OCI-LY7 (cell line): ENCODE results near the gene ADM5. TPM values are rescaled to one million over a fixed set of nuclear protein-coding genes. Genes with fewer than 3 reads are reported as not detected.
A peak's percentile ranks its signal among the peaks of the same experiment; 100 is the strongest.

Experiments
- BruUV-seq: library from RNA; stranded (reverse); fragments of 400-500 nt; replicated peaks from 2 replicates; lab custom pipeline; 2021; lab: Mats Ljungman, UMichigan
- CTCF ChIA-PET: fragments of 300-600 bp; sonication (Branson Sonifier 250); formaldehyde crosslinking; loops from one replicate; lab custom pipeline; 2022; ENCODE audit warnings: antibody characterized with exemption; ENCODE audit not compliant: unreplicated experiment; lab: Charles Lee
- POLR2A ChIA-PET: fragments of 300-600 bp; sonication (Branson Sonifier 250); formaldehyde crosslinking; loops from one replicate; lab custom pipeline; 2022; ENCODE audit warnings: antibody characterized with exemption; lab: Charles Lee
- DNase-seq: peaks from one replicate; pipeline ENCODE4 v3.0.0-alpha.2; 2015; ENCODE audit warnings: low spot score
- H2AFZ ChIP-seq: fragments of 200-600 bp; sonication (generic), shearing (Covaris generic); 2 replicates; pipeline ENCODE4 v1.6.1; 2014; ENCODE audit warnings: mild to moderate bottlenecking, antibody characterized with exemption, low read length, moderate library complexity
- H3K27ac ChIP-seq: fragments of 200-600 bp; sonication (generic); 2 replicates; pipeline ENCODE4 v1.5.1; 2014; ENCODE audit warnings: mixed run types, low read depth, mild to moderate bottlenecking, moderate library complexity, low read length, inconsistent platforms; ENCODE audit not compliant: poor library complexity, severe bottlenecking
- H3K36me3 ChIP-seq: fragments of 200-600 bp; sonication (generic); 2 replicates; pipeline ENCODE4 v1.6.1; 2014; ENCODE audit warnings: mild to moderate bottlenecking, antibody characterized with exemption, low read length, moderate library complexity, mixed read lengths; ENCODE audit not compliant: insufficient read depth
- H3K4me1 ChIP-seq: fragments of 200-600 bp; sonication (generic); 2 replicates; pipeline ENCODE4 v1.5.1; 2014; ENCODE audit warnings: mild to moderate bottlenecking, low read length; ENCODE audit not compliant: insufficient read depth, poor library complexity, severe bottlenecking
- H3K4me2 ChIP-seq: fragments of 200-600 bp; sonication (generic); 2 replicates; pipeline ENCODE4 v1.6.1; 2014; ENCODE audit warnings: mild to moderate bottlenecking, low read length
- H3K4me3 ChIP-seq: fragments of 200-600 bp; sonication (generic); 2 replicates; pipeline ENCODE4 v1.5.1; 2014; ENCODE audit warnings: mild to moderate bottlenecking, low read depth, low read length; ENCODE audit not compliant: poor library complexity, severe bottlenecking
- H3K79me2 ChIP-seq: fragments of 200-600 bp; sonication (generic); 2 replicates; pipeline ENCODE4 v1.6.1; 2016; ENCODE audit warnings: low read depth, mild to moderate bottlenecking, low read length, moderate library complexity, mixed read lengths; ENCODE audit not compliant: insufficient read depth
- H3K9me2 ChIP-seq: fragments of 200-600 bp; sonication (generic); 2 replicates; pipeline ENCODE4 v1.6.1; 2016; ENCODE audit warnings: mild to moderate bottlenecking, low read length, mixed read lengths; ENCODE audit not compliant: insufficient read depth
- H3K9me3 ChIP-seq: fragments of 200-600 bp; sonication (generic); 2 replicates; pipeline ENCODE4 v1.6.1; 2014; ENCODE audit warnings: mild to moderate bottlenecking, mixed run types, low read length, mixed read lengths
- H4K20me1 ChIP-seq: fragments of 200-600 bp; sonication (generic); 2 replicates; pipeline ENCODE4 v1.6.1; 2014; ENCODE audit warnings: mild to moderate bottlenecking, antibody characterized with exemption, low read length, moderate library complexity, mixed read lengths; ENCODE audit not compliant: insufficient read depth
- CTCF ChIP-seq: fragments of 200-600 bp; sonication (generic); conservative IDR thresholded peaks from 2 replicates; pipeline ENCODE4 v1.5.1; 2014; ENCODE audit warnings: mild to moderate bottlenecking, antibody characterized with exemption, low read length, moderate library complexity, mixed read lengths
- EZH2phosphoT487 ChIP-seq: fragments of 200-600 bp; sonication (generic); IDR thresholded peaks from 2 replicates; pipeline ENCODE4 v1.6.1; 2018; ENCODE audit warnings: low read depth, borderline replicate concordance, mild to moderate bottlenecking, mixed run types, antibody characterized with exemption, low read length, moderate library complexity, mixed read lengths
- intact Hi-C: fragments of 100-400 bp; cut with micrococcal nuclease; formaldehyde crosslinking; loops from one replicate; pipeline ENCODE4 v1.10.0; 2022; ENCODE audit not compliant: unreplicated experiment
- total RNA-seq, 2 experiments: library from RNA; depleted of rRNA in 1 of 2; stranded (reverse); fragments of >200 nt in 1 of 2; shearing (Covaris generic) in 1 of 2; gene quantifications; 2 replicates each; pipeline ENCODE4 v1.2.3, GENCODE V29; 2014 to 2022

ADM5 gene
- total RNA-seq, 2 experiments from 2014 or later = 15.3 to 16.5 TPM

- no peaks in the 10 kb centered on the region for H3K9me2 ChIP-seq
- intact Hi-C loops = no loop called here
- H2AFZ ChIP-seq = no peak overlapping the region
- ChIA-PET POLR2A (no interaction called here), CTCF (no interaction called here)
- TF ChIP-seq EZH2phosphoT487 (no peak), CTCF (no peak)
- peaks cover 3% of the 10 kb centered on the region for H3K4me1 ChIP-seq
- BruUV-seq = no TSS peak
- H3K4me3 ChIP-seq = no peak overlapping the region
- H3K9me3 ChIP-seq = no peaks in the 10 kb centered on the region
- DNase-seq = peak; percentile 31
- H3K4me2 ChIP-seq = no peak overlapping the region
- no peak overlapping the region for H3K27ac ChIP-seq
- H3K79me2 ChIP-seq = no peaks in the 10 kb centered on the region
- H4K20me1 ChIP-seq = no peaks in the 10 kb centered on the region
- H3K36me3 ChIP-seq = no peaks in the 10 kb centered on the region
Measured at GRCh38 chr19:49712397-49712859, 23.0 kb downstream of the ADM5 start.

- ChIA-PET POLR2A (no interaction called here), CTCF (no interaction called here)
- Histone ChIP-seq H3K9me3 (no peaks in the 10 kb centered on the region), H4K20me1 (no peaks in the 10 kb centered on the region), H3K4me2 (no peak overlapping the region), H2AFZ (no peak overlapping the region), H3K4me3 (no peak overlapping the region), H3K79me2 (no peaks in the 10 kb centered on the region), H3K9me2 (no peaks in the 10 kb centered on the region), H3K27ac (no peak overlapping the region), H3K36me3 (no peaks in the 10 kb centered on the region), H3K4me1 (peaks cover 9% of the 10 kb centered on the region)
- DNase-seq = no peak
- intact Hi-C loops = no loop called here
- TF ChIP-seq EZH2phosphoT487 = no peak
- TF ChIP-seq CTCF = no peak
- no TSS peak for BruUV-seq
Measured at GRCh38 chr19:49713236-49713845, 23.9 kb downstream of the ADM5 start.

GRCh38 chr19:49716154-49716553 lies 26.8 kb downstream of the ADM5 start:
- TF ChIP-seq EZH2phosphoT487 = no peak
- TF ChIP-seq CTCF = no peak
- no peaks in the 10 kb centered on the region for H4K20me1 ChIP-seq
- ChIA-PET CTCF (no interaction called here), POLR2A (interaction anchor here (0.8 kb wide), 1 partner anchor 37 kb away, joined by 3 read pairs; no protein-coding TSS in a partner anchor)
- no peaks in the 10 kb centered on the region for H3K9me3 ChIP-seq
- H3K27ac ChIP-seq = no peak overlapping the region
- no peak overlapping the region for H3K4me2 ChIP-seq
- H3K36me3 ChIP-seq = no peaks in the 10 kb centered on the region
- peaks cover 9% of the 10 kb centered on the region for H3K4me1 ChIP-seq
- intact Hi-C loops = no loop called here
- no peak overlapping the region for H3K4me3 ChIP-seq
- DNase-seq = no peak
- no peak overlapping the region for H2AFZ ChIP-seq
- no peaks in the 10 kb centered on the region for H3K9me2 ChIP-seq
- no TSS peak for BruUV-seq
- no peaks in the 10 kb centered on the region for H3K79me2 ChIP-seq
